Erythroblast (primary cell): ENCODE measurements around the gene CIZ1.

Source experiments
- GATA1 ChIP-seq: IDR thresholded peaks from 2 replicates; pipeline ENCODE4 v1.6.1; 2011; ENCODE audit warnings: low read depth, mild to moderate bottlenecking, control low read depth, low read length, moderate library complexity
- POLR2A ChIP-seq: IDR thresholded peaks from 2 replicates; pipeline ENCODE4 v1.6.1; 2011; ENCODE audit warnings: mild to moderate bottlenecking, low read length

- TF ChIP-seq POLR2A (no peak), GATA1 (no peak)
Observed at GRCh38 chr9:128169492-128169891, 21.9 kb downstream of the CIZ1 start.
